ENCODE measurements around the gene CUEDC1. TPM values are rescaled to one million over a fixed set of nuclear protein-coding genes. Genes with fewer than 3 reads are reported as not detected.

Gene CUEDC1
- total and polyA plus RNA-seq, 2 of the 13 experiments (the other 11 are each of a cell fraction or from before 2014, with no cell fraction given), result 7.4 to 12.9 TPM

GRCh38 chr17:57838453-57838852 lies 116.8 kb downstream of the CUEDC1 start (continued):
- TF ChIP-seq ERF (CRISPR knock-in tag; IDR thresholded peaks at IDR 0.05) (0 out of 2 replicates have a peak, but pooled peaks have one; percentile 78), GATA4 (IDR thresholded peaks at IDR 0.05; ENCODE audit: borderline replicate concordance, low read depth) (peak; percentile 29; the same call in 1 of the 2 replicates), SUZ12 (IDR thresholded peaks at IDR 0.05; ENCODE audit: low read depth, low read length) (no peak), SPEN (CRISPR knock-in tag; IDR thresholded peaks at IDR 0.05; ENCODE audit: low read depth) (0 out of 2 replicates have a peak, but pooled peaks have one; percentile 48), SIN3A (IDR thresholded peaks at IDR 0.05; ENCODE audit: borderline replicate concordance, low read depth, low read length) (peak; percentile 72; the same call in 1 of the 2 replicates), ZNF331 (CRISPR knock-in tag; IDR thresholded peaks at IDR 0.05) (peak; percentile 97), ZFP1 (CRISPR knock-in tag; IDR thresholded peaks at IDR 0.05) (0 out of 2 replicates have a peak, but pooled peaks have one; percentile 30), BCL6 (CRISPR knock-in tag; IDR thresholded peaks at IDR 0.05) (peak; percentile 91), ZNF644 (CRISPR knock-in tag; IDR thresholded peaks at IDR 0.05; ENCODE audit: low read depth) (peak; percentile 67), RAD51 (IDR thresholded peaks at IDR 0.05; ENCODE audit: borderline replicate concordance) (no peak), ZFX (CRISPR knock-in tag; IDR thresholded peaks at IDR 0.05; ENCODE audit: low read depth) (peak; percentile 42; the same call in 1 of the 2 replicates), ZNF878 (CRISPR knock-in tag; IDR thresholded peaks at IDR 0.05) (no peak), DDIT3 (CRISPR knock-in tag; IDR thresholded peaks at IDR 0.05) (no peak), ZNF138 (CRISPR knock-in tag; IDR thresholded peaks at IDR 0.05; ENCODE audit: low read depth) (no peak), CENPT (CRISPR knock-in tag; IDR thresholded peaks at IDR 0.05; ENCODE audit: low read depth) (no peak), TEAD3 (CRISPR knock-in tag; optimal IDR thresholded peaks at IDR 0.05; ENCODE audit: borderline replicate concordance) (peak; percentile 91), SRSF4 (IDR thresholded peaks at IDR 0.05; ENCODE audit: low read depth, low read length, poor library complexity, severe bottlenecking) (no peak), MXI1 (IDR thresholded peaks at IDR 0.05; ENCODE audit: borderline replicate concordance, low read depth, low read length) (peak; percentile 82; the same call in 2 of the 3 replicates), MLLT10 (CRISPR knock-in tag; IDR thresholded peaks at IDR 0.05) (no peak), SCMH1 (CRISPR knock-in tag; IDR thresholded peaks at IDR 0.05; ENCODE audit: borderline replicate concordance) (no peak), HNF4A (CRISPR knock-in tag; IDR thresholded peaks at IDR 0.05) (peak; percentile 94)
- TF ChIP-seq, protein P1, sequence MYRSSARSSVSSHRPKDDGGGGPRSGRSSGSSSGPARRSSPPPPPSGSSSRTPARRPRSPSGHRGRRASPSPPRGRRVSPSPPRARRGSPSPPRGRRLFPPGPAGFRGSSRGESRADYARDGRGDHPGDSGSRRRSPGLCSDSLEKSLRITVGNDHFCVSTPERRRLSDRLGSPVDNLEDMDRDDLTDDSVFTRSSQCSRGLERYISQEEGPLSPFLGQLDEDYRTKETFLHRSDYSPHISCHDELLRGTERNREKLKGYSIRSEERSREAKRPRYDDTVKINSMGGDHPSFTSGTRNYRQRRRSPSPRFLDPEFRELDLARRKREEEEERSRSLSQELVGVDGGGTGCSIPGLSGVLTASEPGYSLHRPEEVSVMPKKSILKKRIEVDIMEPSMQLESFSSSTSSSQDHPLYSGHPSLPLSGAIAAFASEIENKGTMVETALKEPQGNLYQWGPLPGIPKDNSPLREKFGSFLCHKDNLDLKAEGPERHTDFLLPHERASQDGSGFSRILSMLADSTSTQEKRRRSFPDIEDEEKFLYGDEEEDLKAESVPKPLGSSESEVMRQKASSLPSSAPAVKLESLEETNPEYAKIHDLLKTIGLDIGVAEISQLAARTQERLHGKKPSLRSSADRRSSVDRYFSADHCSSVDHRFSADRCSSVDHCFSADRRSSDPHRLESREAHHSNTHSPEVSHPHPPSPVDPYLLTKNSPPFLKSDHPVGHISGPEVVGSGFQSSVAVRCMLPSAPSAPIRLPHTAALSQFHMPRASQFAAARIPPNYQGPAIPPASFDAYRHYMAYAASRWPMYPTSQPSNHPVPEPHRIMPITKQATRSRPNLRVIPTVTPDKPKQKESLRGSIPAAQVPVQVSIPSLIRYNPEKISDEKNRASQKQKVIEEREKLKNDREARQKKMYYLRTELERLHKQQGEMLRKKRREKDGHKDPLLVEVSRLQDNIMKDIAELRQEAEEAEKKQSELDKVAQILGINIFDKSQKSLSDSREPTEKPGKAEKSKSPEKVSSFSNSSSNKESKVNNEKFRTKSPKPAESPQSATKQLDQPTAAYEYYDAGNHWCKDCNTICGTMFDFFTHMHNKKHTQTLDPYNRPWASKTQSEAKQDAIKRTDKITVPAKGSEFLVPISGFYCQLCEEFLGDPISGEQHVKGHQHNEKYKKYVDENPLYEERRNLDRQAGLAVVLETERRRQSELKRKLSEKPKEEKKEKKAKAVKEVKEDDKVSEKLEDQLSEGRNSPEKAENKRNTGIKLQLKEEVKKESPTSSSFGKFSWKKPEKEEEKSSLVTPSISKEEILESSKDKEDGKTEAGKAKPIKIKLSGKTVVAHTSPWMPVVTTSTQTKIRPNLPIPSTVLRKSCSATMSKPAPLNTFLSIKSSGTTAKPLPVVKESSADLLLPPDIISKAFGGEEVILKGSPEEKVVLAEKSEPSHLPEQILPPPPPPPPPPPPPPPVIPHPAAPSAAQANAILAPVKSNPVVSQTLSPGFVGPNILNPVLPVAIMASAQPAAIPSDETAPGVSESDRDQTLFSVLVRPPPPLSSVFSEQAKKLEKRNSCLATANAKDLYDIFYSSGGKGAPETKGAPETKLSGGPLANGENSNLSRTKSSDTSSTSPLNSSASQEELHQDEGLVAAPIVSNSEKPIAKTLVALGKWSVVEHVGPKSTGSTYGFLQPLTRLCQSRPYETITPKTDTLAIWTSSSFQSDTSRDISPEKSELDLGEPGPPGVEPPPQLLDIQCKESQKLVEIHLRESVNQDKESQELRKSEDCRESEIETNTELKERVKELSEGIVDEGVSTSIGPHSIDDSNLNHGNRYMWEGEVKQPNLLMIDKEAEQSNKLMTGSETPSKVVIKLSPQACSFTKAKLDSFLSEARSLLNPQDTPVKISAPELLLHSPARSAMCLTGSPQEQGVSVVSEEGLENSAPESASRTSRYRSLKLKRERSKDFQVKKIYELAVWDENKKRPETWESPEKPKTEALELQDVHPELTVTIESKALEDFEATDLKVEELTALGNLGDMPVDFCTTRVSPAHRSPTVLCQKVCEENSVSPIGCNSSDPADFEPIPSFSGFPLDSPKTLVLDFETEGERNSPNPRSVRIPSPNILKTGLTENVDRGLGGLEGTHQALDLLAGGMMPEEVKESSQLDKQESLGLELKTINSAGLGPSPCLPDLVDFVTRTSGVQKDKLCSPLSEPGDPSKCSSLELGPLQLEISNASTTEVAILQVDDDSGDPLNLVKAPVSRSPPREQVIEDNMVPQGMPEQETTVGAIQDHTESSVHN (CRISPR knock-in tag; IDR thresholded peaks at IDR 0.05), result 0 out of 2 replicates have a peak, but pooled peaks have one; percentile 69
- TF ChIP-seq, protein P2, sequence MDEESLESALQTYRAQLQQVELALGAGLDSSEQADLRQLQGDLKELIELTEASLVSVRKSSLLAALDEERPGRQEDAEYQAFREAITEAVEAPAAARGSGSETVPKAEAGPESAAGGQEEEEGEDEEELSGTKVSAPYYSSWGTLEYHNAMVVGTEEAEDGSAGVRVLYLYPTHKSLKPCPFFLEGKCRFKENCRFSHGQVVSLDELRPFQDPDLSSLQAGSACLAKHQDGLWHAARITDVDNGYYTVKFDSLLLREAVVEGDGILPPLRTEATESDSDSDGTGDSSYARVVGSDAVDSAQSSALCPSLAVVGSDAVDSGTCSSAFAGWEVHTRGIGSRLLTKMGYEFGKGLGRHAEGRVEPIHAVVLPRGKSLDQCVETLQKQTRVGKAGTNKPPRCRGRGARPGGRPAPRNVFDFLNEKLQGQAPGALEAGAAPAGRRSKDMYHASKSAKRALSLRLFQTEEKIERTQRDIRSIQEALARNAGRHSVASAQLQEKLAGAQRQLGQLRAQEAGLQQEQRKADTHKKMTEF (CRISPR knock-in tag; IDR thresholded peaks at IDR 0.05), result peak; percentile 88

Measured in HepG2 (cell line).